Glutamatergic neuron (in vitro differentiated cells): ENCODE results near the gene FLRT3. TPM values are rescaled to one million over a fixed set of nuclear protein-coding genes. Genes with fewer than 3 reads are reported as not detected.

Experiments
- DNase-seq: peaks from one replicate; pipeline ENCODE4 v3.0.0; 2022
- H3K27ac Mint-ChIP-seq: one replicate; pipeline ENCODE4 v1.8.0; 2020; ENCODE audit warnings: mild to moderate bottlenecking, mixed read lengths, inconsistent platforms; ENCODE audit not compliant: unreplicated experiment
- H3K27me3 Mint-ChIP-seq: one replicate; pipeline ENCODE4 v1.8.0; 2020; ENCODE audit warnings: mild to moderate bottlenecking, moderate library complexity, mixed read lengths, inconsistent platforms; ENCODE audit not compliant: unreplicated experiment
- H3K36me3 Mint-ChIP-seq: one replicate; pipeline ENCODE4 v1.8.0; 2020; ENCODE audit warnings: mild to moderate bottlenecking, mixed read lengths, inconsistent platforms; ENCODE audit not compliant: unreplicated experiment
- H3K4me1 Mint-ChIP-seq: one replicate; pipeline ENCODE4 v1.8.0; 2020; ENCODE audit warnings: mild to moderate bottlenecking, low read depth, mixed read lengths, inconsistent platforms; ENCODE audit not compliant: unreplicated experiment
- H3K4me3 Mint-ChIP-seq: one replicate; pipeline ENCODE4 v1.8.0; 2020; ENCODE audit warnings: mild to moderate bottlenecking, mixed read lengths, inconsistent platforms; ENCODE audit not compliant: unreplicated experiment
- H3K9me3 Mint-ChIP-seq: one replicate; pipeline ENCODE4 v1.8.0; 2020; ENCODE audit warnings: mild to moderate bottlenecking, moderate library complexity, mixed read lengths, inconsistent platforms; ENCODE audit not compliant: unreplicated experiment
- CTCF ChIP-seq: fragments of 200-600 bp; sonication (generic); IDR thresholded peaks from one replicate; pipeline ENCODE4 v1.5.0; 2021; ENCODE audit not compliant: partially characterized antibody, unreplicated experiment
- total RNA-seq: library from RNA; stranded (reverse); fragmentation: NEBNext Ultra II Directional; extraction: Animal tissue kit (Norgen Biotek cat#: 25700); gene quantifications from one replicate; pipeline ENCODE4 v1.2.1, GENCODE V29; 2021; ENCODE audit not compliant: unreplicated experiment

FLRT3 gene
- total RNA-seq, 1 donor from 2014 or later, result 5.7 TPM

GRCh38 chr20:14361509-14362345 is 24.3 kb upstream of the FLRT3 start:
- TF ChIP-seq CTCF, result no peak
- peaks cover 2% of the 10 kb centered on the region for H3K27me3 Mint-ChIP-seq

GRCh38 chr20:14360416-14360815 is 23.0 kb upstream of the FLRT3 start:
- Mint-ChIP-seq H3K9me3 (no peaks in the 10 kb centered on the region), H3K4me1 (no peaks in the 10 kb centered on the region), H3K4me3 (no peak overlapping the region), H3K36me3 (no peaks in the 10 kb centered on the region), H3K27ac (no peak overlapping the region), H3K27me3 (peaks cover 2% of the 10 kb centered on the region)
- DNase-seq, result no peak
- no peak for TF ChIP-seq CTCF

More at GRCh38 chr20:14361509-14362345, 24.3 kb upstream of the FLRT3 start:
- H3K36me3 Mint-ChIP-seq, result no peaks in the 10 kb centered on the region
- no peak overlapping the region for H3K4me3 Mint-ChIP-seq
- H3K9me3 Mint-ChIP-seq, result no peaks in the 10 kb centered on the region
- no peaks in the 10 kb centered on the region for H3K4me1 Mint-ChIP-seq
- no peak for DNase-seq
- no peak overlapping the region for H3K27ac Mint-ChIP-seq

- no peak overlapping the region for H3K27ac Mint-ChIP-seq
These were observed 18.4 kb upstream of the FLRT3 start for GRCh38 chr20:14355791-14356190.

GRCh38 chr20:14344746-14345145 is 7.3 kb upstream of the FLRT3 start:
- Mint-ChIP-seq H3K36me3 (no peaks in the 10 kb centered on the region), H3K27ac (no peak overlapping the region)
- no peak for TF ChIP-seq CTCF

More at GRCh38 chr20:14355791-14356190, 18.4 kb upstream of the FLRT3 start:
- TF ChIP-seq CTCF, result no peak
- Mint-ChIP-seq H3K27me3 (no peaks in the 10 kb centered on the region), H3K9me3 (no peaks in the 10 kb centered on the region), H3K4me3 (no peak overlapping the region), H3K4me1 (no peaks in the 10 kb centered on the region), H3K36me3 (no peaks in the 10 kb centered on the region)
- no peak for DNase-seq

GRCh38 chr20:14343491-14344065 is 6.2 kb upstream of the FLRT3 start:
- TF ChIP-seq CTCF, result no peak
- no peak for DNase-seq

More at GRCh38 chr20:14344746-14345145, 7.3 kb upstream of the FLRT3 start:
- Mint-ChIP-seq H3K4me1 (peaks cover 8% of the 10 kb centered on the region), H3K4me3 (no peak overlapping the region), H3K27me3 (no peaks in the 10 kb centered on the region), H3K9me3 (no peaks in the 10 kb centered on the region)
- DNase-seq, result no peak

More at GRCh38 chr20:14343491-14344065, 6.2 kb upstream of the FLRT3 start:
- peaks cover 8% of the 10 kb centered on the region for H3K4me1 Mint-ChIP-seq
- no peaks in the 10 kb centered on the region for H3K9me3 Mint-ChIP-seq
- no peaks in the 10 kb centered on the region for H3K27me3 Mint-ChIP-seq
- H3K27ac Mint-ChIP-seq, result no peak overlapping the region
- no peaks in the 10 kb centered on the region for H3K36me3 Mint-ChIP-seq
- H3K4me3 Mint-ChIP-seq, result no peak overlapping the region
